CD4-positive, alpha-beta T cell treated with Interferon gamma for 1 hour (primary cell): ENCODE data around the gene MIER3.
A peak's percentile ranks its signal among the peaks of the same experiment; 100 is the strongest.
"Not testable (repeated sequence)": the region's sequence is repeated elsewhere in the genome, so short reads cannot be mapped to it uniquely, and the experiment has no call there.

Experiments used
- DNase-seq: peaks from one replicate; pipeline ENCODE4 v3.0.0-alpha.2; 2020

The MIER3 gene

GRCh38 chr5:56951946-56952691 lies at the start of gene MIER3:
TSS of gene MIER3 (minus strand) at chr5:56952123. CDS start at chr5:56952102, 21 bp downstream.
- peak; percentile 76 for DNase-seq

GRCh38 chr5:56995596-56995995 lies 43.7 kb upstream of the MIER3 start:
- DNase-seq = no peak

GRCh38 chr5:56993241-56993640 lies 41.3 kb upstream of the MIER3 start:
- no peak for DNase-seq

- no peak for DNase-seq
Measured at GRCh38 chr5:56989676-56990075, 37.8 kb upstream of the MIER3 start.

- DNase-seq = no peak
Measured at GRCh38 chr5:56988490-56988889, 36.6 kb upstream of the MIER3 start.

- DNase-seq = no peak
Measured at GRCh38 chr5:56987171-56987570, 35.2 kb upstream of the MIER3 start.

- no peak for DNase-seq
Measured at GRCh38 chr5:56986626-56986947, 34.7 kb upstream of the MIER3 start.

- DNase-seq = no peak
Measured at GRCh38 chr5:56985936-56986625, 34.2 kb upstream of the MIER3 start.

- no peak for DNase-seq
Measured at GRCh38 chr5:56984445-56984844, 32.5 kb upstream of the MIER3 start.

GRCh38 chr5:56983593-56984361 lies 31.9 kb upstream of the MIER3 start:
- DNase-seq = no peak

GRCh38 chr5:56981548-56982315 lies 29.8 kb upstream of the MIER3 start:
- DNase-seq = no peak

- DNase-seq = no peak
Measured at GRCh38 chr5:56979968-56980367, 28.0 kb upstream of the MIER3 start.

- not testable (repeated sequence) for DNase-seq
Measured at GRCh38 chr5:56979526-56979925, 27.6 kb upstream of the MIER3 start.

- DNase-seq = no peak
Measured at GRCh38 chr5:56977822-56978221, 25.9 kb upstream of the MIER3 start.

GRCh38 chr5:56977021-56977420 lies 25.1 kb upstream of the MIER3 start:
- DNase-seq = no peak

- DNase-seq = no peak
Measured at GRCh38 chr5:56974241-56974640, 22.3 kb upstream of the MIER3 start.

- DNase-seq = no peak
Measured at GRCh38 chr5:56973473-56973872, 21.6 kb upstream of the MIER3 start.

- no peak for DNase-seq
Measured at GRCh38 chr5:56971275-56971674, 19.4 kb upstream of the MIER3 start.

GRCh38 chr5:56964173-56964572 lies 12.2 kb upstream of the MIER3 start:
- DNase-seq = no peak

GRCh38 chr5:56963246-56963645 lies 11.3 kb upstream of the MIER3 start:
- DNase-seq = no peak

- no peak for DNase-seq
Measured at GRCh38 chr5:56962286-56962685, 10.4 kb upstream of the MIER3 start.

GRCh38 chr5:56961746-56962145 lies 9.8 kb upstream of the MIER3 start:
- no peak for DNase-seq

GRCh38 chr5:56959326-56959725 lies 7.4 kb upstream of the MIER3 start:
- DNase-seq = no peak
